GM23338 (cell line): ENCODE data around the gene COL2A1. TPM values are rescaled to one million over a fixed set of nuclear protein-coding genes. Genes with fewer than 3 reads are reported as not detected.

ENCODE experiments used
- ATAC-seq: fragments of 200-7000 bp; cut with Tn5 transposase; 3 replicates; pipeline ENCODE4 v1.9.1; 2020
- DNase-seq: peaks from one replicate; pipeline ENCODE4 v3.0.0-alpha.2; 2015; ENCODE audit warnings: low spot score
- H2AFZ ChIP-seq: fragments of 200-600 bp; sonication (generic); 2 replicates; pipeline ENCODE4 v1.8.0; 2016; ENCODE audit warnings: antibody characterized with exemption, mild to moderate bottlenecking, moderate library complexity
- H3F3A ChIP-seq: fragments of 200-600 bp; sonication (generic); replicated peaks from 2 replicates; pipeline ENCODE4 v1.8.0; 2017; ENCODE audit warnings: antibody characterized with exemption, mixed run types, low read depth
- H3K27ac ChIP-seq: fragments of 200-600 bp; sonication (generic); 2 replicates; pipeline ENCODE4 v1.6.1; 2016; ENCODE audit warnings: low read depth
- H3K27me3 ChIP-seq: fragments of 200-600 bp; sonication (generic); 2 replicates; pipeline ENCODE4 v1.8.0; 2016; ENCODE audit warnings: mild to moderate bottlenecking, mixed run types, moderate library complexity; ENCODE audit not compliant: insufficient read depth
- H3K36me3 ChIP-seq: fragments of 200-600 bp; sonication (generic); 2 replicates; pipeline ENCODE4 v1.8.0; 2016; ENCODE audit warnings: mild to moderate bottlenecking; ENCODE audit not compliant: insufficient read depth
- H3K4me1 ChIP-seq: fragments of 200-600 bp; sonication (generic); 2 replicates; pipeline ENCODE4 v1.8.0; 2016; ENCODE audit warnings: mild to moderate bottlenecking, moderate library complexity; ENCODE audit not compliant: insufficient read depth
- H3K4me2 ChIP-seq: fragments of 200-600 bp; sonication (generic); 2 replicates; pipeline ENCODE4 v1.7.1; 2017; ENCODE audit warnings: mixed run types
- H3K4me3 ChIP-seq: fragments of 200-600 bp; sonication (generic); 2 replicates; pipeline ENCODE4 v1.6.1; 2016; ENCODE audit warnings: mixed run types
- H3K79me2 ChIP-seq: fragments of 200-600 bp; sonication (generic); replicated peaks from 2 replicates; pipeline ENCODE4 v1.8.0; 2017; ENCODE audit warnings: mild to moderate bottlenecking; ENCODE audit not compliant: insufficient read depth
- H3K9me2 ChIP-seq: fragments of 200-600 bp; sonication (generic); 2 replicates; pipeline ENCODE4 v1.8.0; 2017; ENCODE audit not compliant: insufficient read depth
- H4K20me1 ChIP-seq: fragments of 200-600 bp; sonication (generic); replicated peaks from 2 replicates; pipeline ENCODE4 v1.8.0; 2017; ENCODE audit warnings: mild to moderate bottlenecking; ENCODE audit not compliant: insufficient read depth
- H3K27ac Mint-ChIP-seq: 2 replicates; pipeline ENCODE4 v1.8.0; 2020; ENCODE audit warnings: inconsistent platforms, mild to moderate bottlenecking, moderate library complexity, mixed read lengths
- H3K27me3 Mint-ChIP-seq: 3 replicates; pipeline ENCODE4 v1.8.0; 2022; ENCODE audit warnings: low read depth, mild to moderate bottlenecking, moderate library complexity, mixed read lengths, inconsistent platforms; ENCODE audit not compliant: insufficient read depth, poor library complexity
- H3K36me3 Mint-ChIP-seq: 3 replicates; pipeline ENCODE4 v1.8.0; 2021; ENCODE audit warnings: low read depth, mild to moderate bottlenecking, inconsistent platforms, moderate library complexity, mixed read lengths
- H3K4me1 Mint-ChIP-seq: 3 replicates; pipeline ENCODE4 v1.8.0; 2020; ENCODE audit warnings: mild to moderate bottlenecking, inconsistent platforms, mixed read lengths
- H3K4me3 Mint-ChIP-seq: 3 replicates; pipeline ENCODE4 v1.8.0; 2021; ENCODE audit warnings: moderate library complexity, mild to moderate bottlenecking, inconsistent platforms, mixed read lengths
- H3K9me3 Mint-ChIP-seq: 3 replicates; pipeline ENCODE4 v1.8.0; 2020; ENCODE audit warnings: moderate library complexity, mild to moderate bottlenecking, inconsistent platforms, mixed read lengths
- CREB1 ChIP-seq: fragments of 250-450 bp; sonication (Bioruptor Pico); IDR thresholded peaks from 2 replicates; pipeline ENCODE4 v1.5.0; 2020; ENCODE audit warnings: low read depth, mild to moderate bottlenecking, moderate library complexity
- CTCF ChIP-seq, 2 experiments: fragments of 200-600 bp in 1 of 2; sonication (generic) in 1 of 2; conservative IDR thresholded peaks; 2 replicates each; pipeline versions ENCODE4 v1.5.1 to v1.6.1; 2016 to 2017; ENCODE audit warnings: antibody characterized with exemption in 2 of 2, low read depth in 2 of 2, mild to moderate bottlenecking in 2 of 2, moderate library complexity in 1 of 2
- ETS1 ChIP-seq: IDR thresholded peaks from 2 replicates; pipeline ENCODE4 v1.6.1; 2016; ENCODE audit warnings: antibody characterized with exemption
- EZH2 ChIP-seq: fragments of 200-600 bp; sonication (generic); IDR thresholded peaks from one replicate; pipeline ENCODE4 v1.8.0; 2017; ENCODE audit warnings: antibody characterized with exemption, mild to moderate bottlenecking, low read depth; ENCODE audit not compliant: unreplicated experiment
- EZH2phosphoT487 ChIP-seq: fragments of 200-600 bp; sonication (generic); IDR thresholded peaks from one replicate; pipeline ENCODE4 v1.8.1; 2018; ENCODE audit warnings: antibody characterized with exemption; ENCODE audit not compliant: unreplicated experiment
- JUNB ChIP-seq: IDR thresholded peaks from one replicate; pipeline ENCODE4 v1.6.1; 2016; ENCODE audit warnings: antibody characterized with exemption; ENCODE audit not compliant: unreplicated experiment
- POLR2AphosphoS5 ChIP-seq: IDR thresholded peaks from 2 replicates; pipeline ENCODE4 v1.6.1; 2016; ENCODE audit warnings: antibody characterized with exemption, low read depth
- STAT1 ChIP-seq: IDR thresholded peaks from one replicate; pipeline ENCODE4 v1.6.1; 2016; ENCODE audit warnings: antibody characterized with exemption; ENCODE audit not compliant: unreplicated experiment
- ZNF462 ChIP-seq: fragments of 250-450 bp; sonication (Bioruptor Pico); IDR thresholded peaks from 2 replicates; pipeline ENCODE4 v1.5.0; 2020; ENCODE audit warnings: mild to moderate bottlenecking, moderate library complexity
- polyA plus RNA-seq: library from polyadenylated mRNA; unstranded; fragments of >200 nt; fragmentation: Nextera tagmentation; extraction: Ambion mirVana; gene quantifications from 2 replicates; pipeline ENCODE4 v1.2.1, GENCODE V29; 2016
- total RNA-seq: library from RNA; depleted of rRNA; stranded (reverse); fragments of >200 nt; shearing (Covaris generic); gene quantifications from 2 replicates; pipeline ENCODE4 v1.2.3, GENCODE V29; 2014

COL2A1 gene
- total and polyA plus RNA-seq, 2 experiments from 2014 or later: 7.0 to 24.6 TPM

- Histone ChIP-seq H3F3A (no peaks in the 10 kb centered on the region), H3K27ac (no peak overlapping the region), H3K36me3 (no peaks in the 10 kb centered on the region), H3K27me3 (peaks cover 100% of the 10 kb centered on the region), H3K9me2 (no peaks in the 10 kb centered on the region), H3K79me2 (no peaks in the 10 kb centered on the region), H4K20me1 (peaks cover 15% of the 10 kb centered on the region), H3K4me3 (no peak overlapping the region), H3K4me1 (peaks cover 10% of the 10 kb centered on the region), H3K4me2 (no peak overlapping the region), H2AFZ (no peak overlapping the region)
- Mint-ChIP-seq H3K36me3 (no peaks in the 10 kb centered on the region; the same call in 2 of the 3 replicates), H3K4me3 (no peak overlapping the region), H3K27me3 (peaks cover 100% of the 10 kb centered on the region), H3K27ac (no peak overlapping the region), H3K9me3 (no peaks in the 10 kb centered on the region), H3K4me1 (peaks cover 14% of the 10 kb centered on the region)
- DNase-seq (no peak), ATAC-seq (no peak)
- TF ChIP-seq EZH2phosphoT487: no peak
Observed at GRCh38 chr12:48017921-48018617, 13.8 kb upstream of the COL2A1 start.

GRCh38 chr12:48017496-48017895, 13.2 kb upstream of the COL2A1 start:
- H4K20me1 ChIP-seq: peaks cover 15% of the 10 kb centered on the region
- H3K4me2 ChIP-seq: no peak overlapping the region
- no peaks in the 10 kb centered on the region for H3K9me3 Mint-ChIP-seq
- no peaks in the 10 kb centered on the region for H3F3A ChIP-seq
- no peaks in the 10 kb centered on the region for H3K79me2 ChIP-seq
- H3K36me3 Mint-ChIP-seq: no peaks in the 10 kb centered on the region; the same call in 2 of the 3 replicates
- no peaks in the 10 kb centered on the region for H3K36me3 ChIP-seq
- H3K27ac Mint-ChIP-seq: no peak overlapping the region
- peaks cover 4% of the 10 kb centered on the region for H3K4me1 ChIP-seq
- H3K4me3 Mint-ChIP-seq: no peak overlapping the region
- H2AFZ ChIP-seq: no peak overlapping the region
- H3K27me3 ChIP-seq: peaks cover 100% of the 10 kb centered on the region
- DNase-seq: no peak
- H3K4me1 Mint-ChIP-seq: peaks cover 8% of the 10 kb centered on the region
- peaks cover 100% of the 10 kb centered on the region for H3K27me3 Mint-ChIP-seq
- no peaks in the 10 kb centered on the region for H3K9me2 ChIP-seq
- no peak overlapping the region for H3K4me3 ChIP-seq
- H3K27ac ChIP-seq: no peak overlapping the region
- no peak for ATAC-seq
- TF ChIP-seq ZNF462 (CRISPR knock-in tag) (no peak), JUNB (no peak), ETS1 (no peak), CREB1 (no peak), EZH2 (no peak), EZH2phosphoT487 (no peak), CTCF (conservative IDR thresholded peaks at IDR 0.05; ENCODE audit: low read depth in 2 of 2) (no peak), STAT1 (no peak), POLR2AphosphoS5 (no peak)
